Liver (tissue), 3 donors: ENCODE measurements around the gene DSCAML1.

Experiments used
- CTCF ChIP-seq: fragments of 150-350 bp; IDR thresholded peaks from 2 replicates; pipeline ENCODE4 v1.5.1; 2017; ENCODE audit warnings: improper control_type of control experiment, low read depth, low read length; ENCODE audit not compliant: missing input control
- EGR1 ChIP-seq, 2 donors: IDR thresholded peaks; 2 replicates each; pipeline ENCODE4 v1.6.1; 2016 to 2018; ENCODE audit warnings: antibody characterized with exemption in 2 of 2, low read depth in 2 of 2
- FOXA1 ChIP-seq: IDR thresholded peaks from 2 replicates; pipeline ENCODE4 v1.6.1; 2016; ENCODE audit warnings: antibody characterized with exemption
- GABPA ChIP-seq, 2 donors: IDR thresholded peaks in 1 of 2; conservative IDR thresholded peaks in 1 of 2; 2 replicates each; pipeline ENCODE4 v1.6.1; 2016; ENCODE audit warnings: antibody characterized with exemption in 2 of 2, mild to moderate bottlenecking in 1 of 2, moderate library complexity in 1 of 2
- JUND ChIP-seq, 2 donors: IDR thresholded peaks; 2 replicates each; pipeline ENCODE4 v1.6.1; 2016; ENCODE audit warnings: antibody characterized with exemption in 2 of 2
- MAX ChIP-seq: IDR thresholded peaks from 2 replicates; pipeline ENCODE4 v1.6.1; 2016; ENCODE audit warnings: antibody characterized with exemption
- RAD21 ChIP-seq, 2 donors: IDR thresholded peaks; 2 replicates each; pipeline ENCODE4 v1.6.1; 2016; ENCODE audit warnings: antibody characterized with exemption in 2 of 2, mild to moderate bottlenecking in 2 of 2
- REST ChIP-seq: IDR thresholded peaks from 2 replicates; pipeline ENCODE4 v1.6.1; 2016; ENCODE audit warnings: antibody characterized with exemption, mild to moderate bottlenecking
- SP1 ChIP-seq: IDR thresholded peaks from 2 replicates; pipeline ENCODE4 v1.6.1; 2018; ENCODE audit warnings: antibody characterized with exemption, mild to moderate bottlenecking
- TAF1 ChIP-seq: conservative IDR thresholded peaks from 2 replicates; pipeline ENCODE4 v1.6.1; 2016; ENCODE audit warnings: antibody characterized with exemption, mild to moderate bottlenecking
- YY1 ChIP-seq: IDR thresholded peaks from 2 replicates; pipeline ENCODE4 v1.6.1; 2016; ENCODE audit warnings: antibody characterized with exemption, mild to moderate bottlenecking
- ZBTB33 ChIP-seq: IDR thresholded peaks from 2 replicates; pipeline ENCODE4 v1.6.1; 2016; ENCODE audit warnings: antibody characterized with exemption
- donor health status: healthy.
- donor health status: healthy.

DNA sequence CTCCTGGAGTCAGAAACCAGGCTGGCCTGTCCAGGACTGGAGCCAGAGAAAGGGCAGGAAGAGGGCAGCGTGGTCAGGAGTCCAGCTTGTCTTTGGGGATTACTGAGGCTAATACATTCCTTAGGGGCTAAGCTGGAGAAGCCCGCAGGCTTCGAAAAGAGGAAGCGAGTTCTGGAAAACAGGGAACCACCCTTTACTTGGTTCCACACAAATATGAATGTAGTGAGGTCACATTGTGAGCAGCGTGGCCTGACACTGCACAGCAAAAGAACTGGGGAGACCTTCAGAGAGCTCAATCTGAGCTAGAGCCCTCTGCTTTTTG lies 337.1 kb downstream of the DSCAML1 start:
- no peak for TF ChIP-seq MAX
- TF ChIP-seq REST: no peak
- no peak for TF ChIP-seq GABPA (IDR thresholded peaks at IDR 0.05 in 1 of 2, conservative IDR thresholded peaks at IDR 0.05 in 1 of 2)
- TF ChIP-seq CTCF: no peak
- TF ChIP-seq TAF1: no peak
- TF ChIP-seq JUND (IDR thresholded peaks at IDR 0.05): no peak
- TF ChIP-seq EGR1 (IDR thresholded peaks at IDR 0.05; ENCODE audit: low read depth in 2 of 2): no peak
- TF ChIP-seq RAD21 (IDR thresholded peaks at IDR 0.05): no peak
- TF ChIP-seq SP1: no peak
- no peak for TF ChIP-seq ZBTB33
- TF ChIP-seq FOXA1: no peak
- TF ChIP-seq YY1: no peak
